Effector memory CD4-positive, alpha-beta T cell (primary cell): ENCODE data around the gene L3HYPDH.
A peak's percentile ranks its signal among the peaks of the same experiment; 100 is the strongest.

ENCODE experiments used
- DNase-seq, 3 donors: peaks; one replicate each; pipeline ENCODE4 v3.0.0-alpha.2; 2020
- H3K27ac ChIP-seq: 2 replicates; pipeline ENCODE4 v1.7.0; 2013; ENCODE audit warnings: mild to moderate bottlenecking, low read length, moderate library complexity; ENCODE audit not compliant: insufficient read depth, poor library complexity, severe bottlenecking
- H3K27me3 ChIP-seq: replicated peaks from 2 replicates; pipeline ENCODE4 v1.7.0; 2013; ENCODE audit warnings: mild to moderate bottlenecking, low read length; ENCODE audit not compliant: insufficient read depth, control insufficient read depth, poor library complexity, severe bottlenecking
- H3K36me3 ChIP-seq: 2 replicates; pipeline ENCODE4 v1.7.0; 2013; ENCODE audit warnings: mild to moderate bottlenecking, low read length, moderate library complexity; ENCODE audit not compliant: control insufficient read depth, insufficient read depth
- H3K4me1 ChIP-seq: 2 replicates; pipeline ENCODE4 v1.7.0; 2013; ENCODE audit warnings: low read length, mild to moderate bottlenecking; ENCODE audit not compliant: control insufficient read depth, insufficient read depth, poor library complexity, severe bottlenecking
- H3K4me3 ChIP-seq: 2 replicates; pipeline ENCODE4 v1.7.0; 2013; ENCODE audit warnings: low read length, low read depth, mild to moderate bottlenecking; ENCODE audit not compliant: insufficient read depth, poor library complexity, severe bottlenecking
- H3K9me3 ChIP-seq: 2 replicates; pipeline ENCODE4 v1.7.0; 2013; ENCODE audit warnings: mild to moderate bottlenecking, low read length, moderate library complexity; ENCODE audit not compliant: control insufficient read depth
- total RNA-seq, 3 donors: gene quantifications; one replicate each; lab custom pipeline; 2026; lab: John Stamatoyannopoulos, UW

L3HYPDH gene
- 10.7 to 13.8 (median 12.0) reads per million in 3 donors for total RNA-seq

GRCh38 chr14:59483819-59484638 is at the start of gene L3HYPDH, which contains the start of gene JKAMP:
TSS of gene L3HYPDH (minus strand) at chr14:59484408. CDS start at chr14:59484316, 92 bp downstream.
TSS of gene JKAMP (plus strand) at chr14:59484517. CDS start at chr14:59484590, 73 bp downstream.
- Histone ChIP-seq H3K27me3 (no peaks in the 10 kb centered on the region), H3K36me3 (peaks cover 9% of the 10 kb centered on the region), H3K4me3 (peak within 1 kb of the TSS; percentile 99), H3K4me1 (peaks cover 21% of the 10 kb centered on the region), H3K9me3 (no peaks in the 10 kb centered on the region), H3K27ac (peak within 1 kb of the TSS; percentile 80)
- peak; percentile 90 to 95 (median 92) for DNase-seq

- no peaks in the 10 kb centered on the region for H3K27me3 ChIP-seq
- no peak for DNase-seq
- no peaks in the 10 kb centered on the region for H3K36me3 ChIP-seq
- no peaks in the 10 kb centered on the region for H3K9me3 ChIP-seq
- H3K4me3 ChIP-seq: no peak overlapping the region
- H3K4me1 ChIP-seq: no peaks in the 10 kb centered on the region
- H3K27ac ChIP-seq: no peak overlapping the region
These were observed 48.2 kb upstream of the L3HYPDH start for GRCh38 chr14:59532419-59532818.

- no peaks in the 10 kb centered on the region for H3K4me1 ChIP-seq
- no peak for DNase-seq
- H3K27ac ChIP-seq: no peak overlapping the region
- no peaks in the 10 kb centered on the region for H3K27me3 ChIP-seq
- no peak overlapping the region for H3K4me3 ChIP-seq
- H3K36me3 ChIP-seq: no peaks in the 10 kb centered on the region
- H3K9me3 ChIP-seq: no peaks in the 10 kb centered on the region
These were observed 46.1 kb upstream of the L3HYPDH start for GRCh38 chr14:59530349-59530748.

GRCh38 chr14:59529189-59529588 is 45.0 kb upstream of the L3HYPDH start:
- no peak overlapping the region for H3K27ac ChIP-seq

GRCh38 chr14:59520224-59520623 is 36.0 kb upstream of the L3HYPDH start:
- Histone ChIP-seq H3K27me3 (no peaks in the 10 kb centered on the region), H3K4me3 (no peak overlapping the region), H3K4me1 (no peaks in the 10 kb centered on the region), H3K9me3 (no peaks in the 10 kb centered on the region), H3K27ac (no peak overlapping the region), H3K36me3 (no peaks in the 10 kb centered on the region)
- DNase-seq: no peak

More at GRCh38 chr14:59529189-59529588, 45.0 kb upstream of the L3HYPDH start:
- Histone ChIP-seq H3K4me1 (no peaks in the 10 kb centered on the region), H3K4me3 (no peak overlapping the region), H3K27me3 (no peaks in the 10 kb centered on the region), H3K36me3 (no peaks in the 10 kb centered on the region), H3K9me3 (no peaks in the 10 kb centered on the region)
- no peak for DNase-seq

- no peak for DNase-seq
These were observed 27.8 kb upstream of the L3HYPDH start for GRCh38 chr14:59511916-59512575.

GRCh38 chr14:59510966-59511365 is 26.8 kb upstream of the L3HYPDH start:
- no peak for DNase-seq
- H3K9me3 ChIP-seq: no peaks in the 10 kb centered on the region
- H3K4me3 ChIP-seq: no peak overlapping the region
- no peaks in the 10 kb centered on the region for H3K36me3 ChIP-seq
- H3K4me1 ChIP-seq: no peaks in the 10 kb centered on the region
- no peaks in the 10 kb centered on the region for H3K27me3 ChIP-seq
- H3K27ac ChIP-seq: no peak overlapping the region

More at GRCh38 chr14:59511916-59512575, 27.8 kb upstream of the L3HYPDH start:
- Histone ChIP-seq H3K27ac (no peak overlapping the region), H3K27me3 (no peaks in the 10 kb centered on the region), H3K9me3 (no peaks in the 10 kb centered on the region), H3K36me3 (no peaks in the 10 kb centered on the region), H3K4me3 (no peak overlapping the region), H3K4me1 (no peaks in the 10 kb centered on the region)

GRCh38 chr14:59510001-59510400 is 25.8 kb upstream of the L3HYPDH start:
- Histone ChIP-seq H3K4me3 (no peak overlapping the region), H3K4me1 (no peaks in the 10 kb centered on the region), H3K36me3 (no peaks in the 10 kb centered on the region), H3K9me3 (no peaks in the 10 kb centered on the region), H3K27me3 (no peaks in the 10 kb centered on the region), H3K27ac (no peak overlapping the region)
- DNase-seq: no peak

- H3K27me3 ChIP-seq: no peaks in the 10 kb centered on the region
- no peak overlapping the region for H3K4me3 ChIP-seq
- no peaks in the 10 kb centered on the region for H3K9me3 ChIP-seq
- no peaks in the 10 kb centered on the region for H3K36me3 ChIP-seq
- DNase-seq: no peak
- H3K27ac ChIP-seq: no peak overlapping the region
- H3K4me1 ChIP-seq: peaks cover 5% of the 10 kb centered on the region
These were observed 24.9 kb upstream of the L3HYPDH start for GRCh38 chr14:59509101-59509500.

GRCh38 chr14:59507752-59508103 is 23.5 kb upstream of the L3HYPDH start:
- no peak for DNase-seq
- Histone ChIP-seq H3K36me3 (peaks cover 3% of the 10 kb centered on the region), H3K4me1 (peaks cover 5% of the 10 kb centered on the region), H3K4me3 (no peak overlapping the region), H3K27ac (no peak overlapping the region), H3K27me3 (no peaks in the 10 kb centered on the region), H3K9me3 (no peaks in the 10 kb centered on the region)
